ENCODE data around the gene SLC1A1. TPM values are rescaled to one million over a fixed set of nuclear protein-coding genes. Genes with fewer than 3 reads are reported as not detected.
A peak's percentile ranks its signal among the peaks of the same experiment; 100 is the strongest.

Gene SLC1A1
- total RNA-seq, 1 donor from 2014 or later: 2.1 TPM

- ATAC-seq (no peak), DNase-seq (no peak)
These were observed 82.0 kb downstream of the SLC1A1 start for GRCh38 chr9:4572184-4572826.

DNA sequence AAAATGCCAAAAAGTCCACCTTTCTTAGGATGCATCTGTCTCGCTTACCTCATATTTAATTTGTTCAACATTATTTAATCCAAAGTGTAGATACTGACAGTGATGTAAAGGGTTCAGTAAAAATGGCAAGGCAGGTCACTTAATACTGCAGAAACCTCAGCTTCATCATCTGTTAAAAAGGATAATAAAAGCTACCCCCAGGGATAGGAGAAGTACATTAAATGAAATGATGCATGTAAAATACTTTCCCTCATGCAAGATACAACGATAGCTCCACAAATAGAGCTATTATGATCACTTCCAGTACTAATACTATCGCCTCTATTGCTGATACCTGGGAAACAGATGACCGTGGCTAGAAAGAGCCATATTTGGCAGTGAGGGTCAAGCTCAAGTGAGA lies 82.9 kb downstream of the SLC1A1 start:
- DNase-seq: no peak
- ATAC-seq: no peak
- intact Hi-C loops (cut with micrococcal nuclease): no loop called here

More at GRCh38 chr9:4572184-4572826, 82.0 kb downstream of the SLC1A1 start:
- intact Hi-C loops (cut with micrococcal nuclease): no loop called here

DNA sequence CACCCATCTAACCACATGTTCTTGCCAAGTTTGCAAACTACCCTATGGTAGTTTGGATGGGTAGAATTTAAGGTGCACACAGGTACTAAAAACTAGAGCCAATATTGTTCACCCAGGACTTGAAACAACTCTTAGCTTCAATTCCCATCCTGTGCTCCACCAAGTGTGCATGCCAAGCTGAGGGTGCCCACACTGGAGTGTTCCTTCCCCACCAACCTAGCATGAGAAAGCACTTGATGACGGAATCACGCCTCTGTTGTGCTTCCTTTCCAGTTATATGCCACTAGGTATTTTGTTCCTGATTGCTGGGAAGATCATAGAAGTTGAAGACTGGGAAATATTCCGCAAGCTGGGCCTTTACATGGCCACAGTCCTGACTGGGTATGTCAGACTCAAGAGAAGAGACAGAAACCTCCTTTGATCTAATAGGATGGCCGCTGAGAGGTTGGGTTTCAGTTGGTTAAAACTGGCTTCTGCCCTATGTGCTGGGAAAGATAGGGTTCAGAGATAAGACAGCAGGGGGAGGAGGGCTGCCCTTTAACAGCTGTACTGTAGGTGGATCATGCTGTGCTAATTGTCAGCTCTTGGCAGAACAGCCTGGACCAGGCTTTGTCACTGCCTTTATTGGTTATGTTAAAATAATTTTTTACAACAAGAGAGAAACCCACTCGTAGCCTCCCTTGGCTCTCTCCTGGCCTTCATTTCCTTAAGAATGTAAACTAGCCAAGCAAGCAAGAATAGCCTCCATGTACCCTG lies 83.5 kb downstream of the SLC1A1 start:
- DNase-seq: no peak
- ATAC-seq: no peak
- intact Hi-C loops (cut with micrococcal nuclease): no loop called here

DNA sequence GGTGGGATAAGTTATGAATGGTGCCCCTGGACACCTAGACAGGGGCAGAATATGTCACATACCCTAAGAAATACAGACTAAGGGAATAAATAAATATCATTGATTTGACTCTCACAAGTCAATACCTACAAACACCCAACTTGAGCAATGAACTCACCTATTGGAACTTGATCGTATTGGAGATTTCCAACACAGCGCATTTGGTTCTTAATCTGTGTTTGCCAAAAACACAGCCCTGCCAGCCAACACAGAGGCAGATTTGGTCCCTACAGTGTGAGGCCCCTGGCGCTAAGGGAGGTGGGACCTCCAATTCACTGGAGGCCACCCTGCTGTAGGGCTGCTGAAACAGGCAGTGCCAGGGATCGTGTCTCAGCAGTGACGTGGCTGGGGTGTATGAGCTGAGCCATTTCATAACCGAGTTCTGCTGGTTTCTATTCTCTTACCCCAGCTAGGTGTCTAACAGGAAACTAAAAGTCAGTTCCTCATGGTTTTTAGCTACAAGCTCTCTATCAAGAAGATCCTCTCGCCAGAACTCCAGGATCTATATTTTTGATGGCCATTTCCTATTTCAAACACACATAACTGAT lies 84.5 kb downstream of the SLC1A1 start:
- no peak for DNase-seq
- intact Hi-C loops (cut with micrococcal nuclease): no loop called here
- ATAC-seq: no peak

GRCh38 chr9:4575997-4576396 lies 85.7 kb downstream of the SLC1A1 start:
- DNase-seq: no peak
- intact Hi-C loops (cut with micrococcal nuclease): no loop called here
- ATAC-seq: no peak

GRCh38 chr9:4576448-4576847 lies 86.2 kb downstream of the SLC1A1 start:
- ATAC-seq (peak; percentile 60), DNase-seq (no peak)
- intact Hi-C loops (cut with micrococcal nuclease): no loop called here

DNA sequence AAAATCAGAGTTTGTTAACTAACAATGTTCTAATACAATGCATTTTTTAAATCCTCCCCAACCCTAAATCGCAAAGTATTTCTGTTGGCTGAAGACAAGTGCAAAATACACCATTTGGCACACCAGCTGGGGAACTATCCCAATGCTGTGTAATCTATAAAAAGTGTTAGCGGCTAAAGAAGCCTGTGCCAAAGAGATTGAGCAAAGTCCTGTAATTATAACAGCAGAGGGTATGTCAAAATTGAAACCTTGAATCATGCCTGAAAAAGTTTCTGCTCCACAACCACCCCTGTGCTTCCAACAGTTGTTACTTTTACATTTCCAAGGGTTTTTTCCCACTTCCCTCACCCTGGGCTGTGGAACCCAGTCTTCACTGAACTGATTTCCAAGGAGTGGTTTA lies 88.7 kb downstream of the SLC1A1 start:
- DNase-seq: no peak
- no peak for ATAC-seq
- intact Hi-C loops (cut with micrococcal nuclease): no loop called here

DNA sequence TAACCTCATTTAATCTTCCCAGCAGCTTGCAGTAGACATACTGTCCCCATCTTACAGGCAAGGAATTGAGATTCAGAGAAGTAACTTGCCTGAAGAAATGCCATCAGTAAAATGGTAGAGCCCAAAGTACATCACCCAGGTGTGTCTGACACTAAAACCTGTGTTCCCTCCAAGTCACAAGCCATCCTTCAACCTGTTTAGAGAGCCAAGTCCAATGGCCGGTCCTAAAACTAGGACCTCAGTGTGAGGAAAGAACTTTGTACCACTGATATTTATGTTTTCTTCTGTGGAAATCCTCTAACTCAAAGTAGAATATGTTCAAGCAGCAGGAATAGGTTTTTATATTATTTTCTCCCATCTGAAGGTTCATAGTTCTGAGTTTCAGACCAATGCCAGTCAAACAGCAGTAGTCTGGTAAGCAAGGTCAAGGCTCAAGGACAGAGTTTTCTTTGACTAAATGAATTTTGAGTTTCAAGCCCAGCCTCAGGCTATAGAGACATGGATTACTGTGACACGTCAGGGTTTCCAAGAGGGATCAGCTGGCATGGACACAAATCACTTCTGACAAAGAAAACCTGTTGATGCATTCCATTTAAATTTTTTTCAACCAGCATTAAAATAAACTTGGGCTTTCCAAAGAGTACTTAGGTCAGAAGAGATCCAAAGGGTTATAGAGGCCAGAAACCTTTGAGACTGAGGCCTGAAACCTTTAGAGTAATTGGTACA lies 90.9 kb downstream of the SLC1A1 start:
- intact Hi-C loops (cut with micrococcal nuclease): no loop called here
- ATAC-seq: no peak
- no peak for DNase-seq

- intact Hi-C loops (cut with micrococcal nuclease): no loop called here
- no peak for DNase-seq
- ATAC-seq: no peak
These were observed 91.7 kb downstream of the SLC1A1 start for GRCh38 chr9:4581861-4582565.

- intact Hi-C loops (cut with micrococcal nuclease): no loop called here
- DNase-seq (no peak), ATAC-seq (no peak)
These were observed 92.7 kb downstream of the SLC1A1 start for GRCh38 chr9:4583001-4583400.

DNA sequence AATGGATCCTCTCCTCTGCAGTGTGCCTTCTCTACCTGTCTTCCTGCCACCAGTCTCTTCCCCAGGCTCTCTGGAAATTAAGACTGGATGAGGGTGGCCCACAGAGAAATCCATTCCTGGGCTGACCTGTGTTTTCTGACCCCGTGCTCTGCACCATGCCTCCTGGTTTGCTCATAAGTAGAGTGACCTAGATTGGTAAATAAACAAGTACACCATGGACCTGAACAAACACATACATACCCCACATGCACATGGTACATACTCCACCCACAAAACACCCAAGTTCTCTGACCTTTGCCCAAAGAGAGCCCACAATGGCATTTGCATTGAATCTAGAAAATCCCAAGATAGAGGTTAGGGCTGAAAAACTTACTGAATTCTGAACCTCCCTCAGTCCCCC lies 94.4 kb downstream of the SLC1A1 start:
- DNase-seq (no peak), ATAC-seq (no peak)
- intact Hi-C loops (cut with micrococcal nuclease): no loop called here

DNA sequence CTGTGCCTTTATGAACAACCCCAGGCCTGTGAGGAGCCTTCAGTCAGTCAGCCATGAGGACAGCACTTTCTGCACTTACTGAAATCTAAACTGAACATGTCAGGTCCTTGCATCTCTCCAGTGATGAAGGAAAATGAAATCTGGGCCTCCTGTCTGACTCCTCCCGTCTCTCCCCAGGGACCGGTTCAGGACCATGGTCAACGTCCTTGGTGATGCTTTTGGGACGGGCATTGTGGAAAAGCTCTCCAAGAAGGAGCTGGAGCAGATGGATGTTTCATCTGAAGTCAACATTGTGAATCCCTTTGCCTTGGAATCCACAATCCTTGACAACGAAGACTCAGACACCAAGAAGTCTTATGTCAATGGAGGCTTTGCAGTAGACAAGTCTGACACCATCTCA lies 94.9 kb downstream of the SLC1A1 start:
- ATAC-seq (no peak), DNase-seq (no peak)
- intact Hi-C loops (cut with micrococcal nuclease): no loop called here

DNA sequence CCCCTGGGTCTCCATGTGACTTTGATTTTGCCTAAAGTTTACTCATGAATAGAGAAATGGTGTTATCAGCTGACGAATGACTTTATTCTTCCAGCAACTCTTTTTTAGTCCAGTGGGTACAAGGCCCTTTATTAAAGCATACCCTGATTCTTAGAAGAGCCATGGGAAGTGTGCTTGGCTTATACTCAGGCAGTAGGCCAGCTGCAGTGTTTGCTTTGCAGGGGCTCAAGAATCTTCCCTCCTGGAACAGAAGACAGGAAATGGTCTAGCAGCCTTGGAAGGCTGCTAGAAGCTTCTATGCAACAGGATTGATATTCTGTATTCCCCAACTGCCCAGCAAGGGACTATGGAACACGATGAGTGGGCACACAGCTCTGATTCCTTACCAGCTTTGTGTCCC lies 98.5 kb downstream of the SLC1A1 start:
- intact Hi-C loops (cut with micrococcal nuclease): no loop called here
- DNase-seq (no peak), ATAC-seq (no peak)

- intact Hi-C loops (cut with micrococcal nuclease): no loop called here
- DNase-seq: no peak
- no peak for ATAC-seq
These were observed 100.3 kb downstream of the SLC1A1 start for GRCh38 chr9:4590430-4591122.

DNA sequence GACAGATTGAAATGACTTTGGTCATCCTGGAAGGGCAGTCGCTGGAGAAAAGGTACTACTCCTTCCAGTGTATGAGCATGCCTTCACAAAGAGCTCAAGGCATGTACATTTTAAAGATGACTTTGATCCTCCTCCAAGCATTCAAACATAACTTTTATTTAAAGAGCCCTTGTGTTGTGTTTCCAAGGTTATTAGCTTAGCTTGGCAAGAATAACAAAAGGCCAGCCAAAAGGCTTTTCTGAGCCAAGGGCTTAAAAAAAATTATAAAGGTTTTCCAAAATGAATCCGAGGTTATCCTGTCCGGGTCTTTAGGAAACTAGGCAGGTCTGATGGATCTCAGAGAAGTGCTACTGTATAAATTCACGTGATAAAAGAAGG lies 100.8 kb downstream of the SLC1A1 start:
- DNase-seq (no peak), ATAC-seq (no peak)
- intact Hi-C loops (cut with micrococcal nuclease): no loop called here

DNA sequence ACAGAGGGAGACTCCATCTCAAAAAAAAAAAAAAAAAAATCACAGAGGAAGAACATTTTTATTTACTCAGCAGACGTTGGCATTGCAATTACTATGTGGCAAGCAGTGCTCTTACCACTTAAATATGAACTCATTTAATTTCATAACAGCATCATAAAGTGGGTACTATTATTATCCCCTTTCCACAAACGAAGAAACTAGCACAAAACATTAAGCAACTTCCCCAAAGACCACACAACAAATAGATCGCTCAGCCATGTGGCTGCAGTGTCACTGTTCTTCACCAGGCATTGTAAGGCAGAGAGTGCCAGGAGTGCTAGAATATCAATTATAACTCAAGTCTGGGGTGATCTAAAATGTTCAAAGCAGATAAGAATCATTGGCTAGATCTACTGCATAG lies 102.0 kb downstream of the SLC1A1 start:
- ATAC-seq: no peak
- intact Hi-C loops (cut with micrococcal nuclease): no loop called here
- DNase-seq: no peak

DNA sequence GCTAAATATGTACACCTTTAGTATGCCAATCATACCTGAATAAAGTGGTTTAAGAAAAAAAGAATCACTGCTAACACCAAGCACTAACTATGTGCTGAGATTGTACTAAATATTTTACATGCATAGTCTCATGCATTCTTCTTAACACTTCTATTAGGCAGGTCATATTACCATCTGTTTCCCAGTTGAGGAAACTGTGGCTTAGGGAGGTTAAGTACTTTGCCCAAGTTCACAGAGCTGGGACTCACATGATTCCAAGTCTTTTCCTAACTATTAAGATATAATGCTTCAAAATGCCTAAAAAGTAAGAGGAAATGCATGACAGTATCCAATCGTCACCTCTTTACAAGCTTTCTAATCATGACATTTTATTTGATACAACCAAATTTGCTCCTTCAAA lies 102.6 kb downstream of the SLC1A1 start:
- no peak for DNase-seq
- ATAC-seq: no peak
- intact Hi-C loops (cut with micrococcal nuclease): no loop called here

DNA sequence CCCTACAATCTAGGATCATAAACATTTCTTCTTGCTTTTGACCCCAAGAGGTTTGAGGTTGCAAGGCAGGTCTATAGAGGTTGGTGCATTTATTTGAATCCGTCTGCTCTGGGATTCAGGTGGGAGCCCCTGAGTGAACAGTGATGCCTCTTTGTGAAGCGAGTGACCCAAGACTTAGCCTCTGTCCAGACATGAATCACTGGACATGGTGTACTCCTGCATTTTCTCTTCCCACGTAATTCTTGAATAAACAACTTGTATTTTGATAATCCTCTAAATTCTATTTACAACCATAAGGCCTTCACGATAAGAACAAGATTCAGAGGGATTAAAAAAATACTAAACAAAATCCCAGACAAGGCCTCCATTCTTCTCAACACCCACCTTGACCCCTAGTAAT lies 104.3 kb downstream of the SLC1A1 start:
- intact Hi-C loops (cut with micrococcal nuclease): no loop called here
- no peak for DNase-seq
- ATAC-seq: no peak

- ATAC-seq (no peak), DNase-seq (no peak)
- intact Hi-C loops (cut with micrococcal nuclease): no loop called here
These were observed 104.7 kb downstream of the SLC1A1 start for GRCh38 chr9:4594994-4595393.

Measured in left ventricle myocardium superior (tissue), 1 donor.